ENCODE results near the gene PTPRD.

Gene PTPRD

DNA sequence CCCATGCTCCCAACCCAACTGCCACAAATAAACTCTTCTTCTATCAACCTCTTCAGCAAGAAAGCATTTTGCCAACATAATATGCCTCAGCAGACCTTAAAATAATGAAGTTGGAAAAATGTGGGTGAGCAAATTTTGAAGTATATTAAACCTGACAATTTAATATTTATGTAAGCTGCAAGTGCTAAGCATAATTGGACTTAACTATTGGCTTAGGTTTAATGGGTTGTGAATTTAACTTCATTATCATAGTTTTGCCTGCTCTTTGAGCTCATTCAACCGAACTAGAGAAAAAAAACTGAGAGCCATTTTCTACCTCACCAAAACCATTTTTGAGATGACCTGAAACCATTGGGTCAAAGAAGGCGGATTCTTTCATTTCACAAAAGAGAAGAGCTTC, 2007.7 kb downstream of the PTPRD start:
- TF ChIP-seq, protein P1, sequence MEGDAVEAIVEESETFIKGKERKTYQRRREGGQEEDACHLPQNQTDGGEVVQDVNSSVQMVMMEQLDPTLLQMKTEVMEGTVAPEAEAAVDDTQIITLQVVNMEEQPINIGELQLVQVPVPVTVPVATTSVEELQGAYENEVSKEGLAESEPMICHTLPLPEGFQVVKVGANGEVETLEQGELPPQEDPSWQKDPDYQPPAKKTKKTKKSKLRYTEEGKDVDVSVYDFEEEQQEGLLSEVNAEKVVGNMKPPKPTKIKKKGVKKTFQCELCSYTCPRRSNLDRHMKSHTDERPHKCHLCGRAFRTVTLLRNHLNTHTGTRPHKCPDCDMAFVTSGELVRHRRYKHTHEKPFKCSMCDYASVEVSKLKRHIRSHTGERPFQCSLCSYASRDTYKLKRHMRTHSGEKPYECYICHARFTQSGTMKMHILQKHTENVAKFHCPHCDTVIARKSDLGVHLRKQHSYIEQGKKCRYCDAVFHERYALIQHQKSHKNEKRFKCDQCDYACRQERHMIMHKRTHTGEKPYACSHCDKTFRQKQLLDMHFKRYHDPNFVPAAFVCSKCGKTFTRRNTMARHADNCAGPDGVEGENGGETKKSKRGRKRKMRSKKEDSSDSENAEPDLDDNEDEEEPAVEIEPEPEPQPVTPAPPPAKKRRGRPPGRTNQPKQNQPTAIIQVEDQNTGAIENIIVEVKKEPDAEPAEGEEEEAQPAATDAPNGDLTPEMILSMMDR (IDR thresholded peaks at IDR 0.05; ENCODE audit: low read depth, low read length) = no peak

DNA sequence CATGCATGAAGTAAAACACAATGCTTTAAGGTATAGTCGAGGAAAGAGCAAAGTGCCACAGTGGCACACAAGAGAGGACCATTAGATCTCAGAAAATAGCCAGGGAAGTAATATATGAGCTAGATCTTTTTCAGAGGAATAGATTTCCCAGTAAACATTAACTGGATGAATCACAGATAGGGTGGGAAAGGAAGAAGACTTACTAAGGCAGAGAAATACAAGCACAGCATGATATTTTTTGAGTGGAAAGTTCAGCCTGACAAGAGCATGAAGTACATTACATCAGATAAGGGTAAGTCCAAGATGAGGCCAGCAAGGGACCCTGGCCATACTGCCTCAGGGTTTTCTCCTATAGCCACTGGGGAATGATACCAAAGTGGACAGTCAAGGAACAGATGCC, 2008.6 kb downstream of the PTPRD start:
- no peak overlapping the region for H3K4me3 ChIP-seq (ENCODE audit: low read depth, low read length)
- TF ChIP-seq, protein P1 (IDR thresholded peaks at IDR 0.05; ENCODE audit: low read depth, low read length) = no peak

More for the DNA sequence above, 2007.7 kb downstream of the PTPRD start:
- H3K4me3 ChIP-seq (ENCODE audit: low read depth, low read length) = no peak overlapping the region

DNA sequence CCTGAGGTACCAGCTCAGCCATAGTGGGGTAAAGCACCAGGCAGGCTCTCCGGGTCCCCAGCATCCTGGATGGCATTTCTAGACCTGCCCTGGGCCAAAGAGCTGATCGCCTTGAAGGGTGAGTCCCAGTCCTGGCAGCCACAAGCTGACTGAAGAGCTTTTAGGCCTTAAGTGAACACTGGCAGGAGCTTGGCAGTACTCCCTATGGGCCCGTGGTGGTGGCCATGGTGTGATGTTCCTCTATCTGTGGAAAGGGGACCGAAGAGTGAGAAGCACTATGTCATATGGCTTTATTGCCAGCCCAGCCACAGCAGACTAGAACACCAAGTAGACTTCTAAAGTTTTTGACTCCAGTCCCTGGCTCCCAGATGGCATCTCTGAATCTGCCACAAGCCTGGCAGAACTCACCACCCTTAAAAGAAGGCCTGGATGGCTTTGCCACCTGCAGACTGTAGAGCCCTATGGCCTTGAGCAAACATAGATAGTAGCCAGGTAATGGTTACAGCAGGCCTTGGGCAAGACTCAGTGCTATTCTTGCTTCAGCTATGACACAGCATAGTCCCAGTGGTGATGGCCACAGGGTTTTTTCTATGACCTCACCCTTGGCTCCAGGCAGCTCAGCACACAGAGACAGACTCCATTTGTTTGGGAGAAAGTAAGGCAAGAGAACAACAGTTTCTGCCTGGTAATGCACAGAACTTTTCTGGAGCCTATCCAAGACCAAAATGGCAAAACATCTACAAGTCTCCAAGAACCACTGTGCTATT, 2011.7 kb downstream of the PTPRD start:
- no peak overlapping the region for H3K4me3 ChIP-seq (ENCODE audit: low read depth, low read length)
- TF ChIP-seq, protein P1 (IDR thresholded peaks at IDR 0.05; ENCODE audit: low read depth, low read length) = no peak

DNA sequence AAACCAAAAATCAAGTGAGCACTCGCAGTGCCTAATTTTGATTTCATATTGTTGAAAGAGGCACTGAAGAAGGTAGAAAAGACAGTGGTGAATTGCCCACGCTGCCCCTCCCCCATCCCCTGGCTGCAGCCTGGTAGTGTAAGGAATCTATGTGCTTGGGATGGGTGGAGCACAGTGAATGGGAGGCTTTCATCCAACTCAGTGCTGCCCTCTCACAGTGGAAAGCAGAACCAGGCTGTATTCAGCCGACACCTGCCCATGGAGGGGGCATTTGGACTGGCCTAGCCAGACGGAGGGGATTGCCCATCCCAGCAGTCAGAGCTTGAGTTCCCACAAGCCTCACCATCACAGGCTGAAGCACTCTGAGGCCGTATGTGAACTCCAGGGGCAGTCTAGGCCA, 2012.9 kb downstream of the PTPRD start:
- TF ChIP-seq, protein P1 (IDR thresholded peaks at IDR 0.05; ENCODE audit: low read depth, low read length) = no peak
- H3K4me3 ChIP-seq (ENCODE audit: low read depth, low read length) = no peak overlapping the region

DNA sequence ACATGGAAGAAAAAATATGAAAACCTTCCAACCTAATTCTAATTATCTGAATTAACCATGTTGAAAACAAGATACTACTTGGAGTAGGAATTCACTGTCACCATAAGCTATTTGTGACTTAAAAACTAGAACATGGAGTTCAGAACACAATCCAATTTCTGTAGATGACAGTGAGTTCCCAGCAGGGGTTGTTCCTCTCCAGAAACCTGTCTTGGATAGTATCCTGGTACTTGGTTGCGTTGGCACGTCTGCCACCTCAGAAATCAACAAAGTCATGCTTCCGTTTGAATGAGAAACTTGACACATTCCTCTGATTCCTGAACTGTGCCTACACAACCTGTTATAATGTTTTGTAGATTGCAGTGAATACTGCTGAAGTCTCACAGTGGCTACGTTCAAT, 2023.3 kb downstream of the PTPRD start:
- no peak overlapping the region for H3K4me3 ChIP-seq (ENCODE audit: low read depth, low read length)
- TF ChIP-seq, protein P1 (IDR thresholded peaks at IDR 0.05; ENCODE audit: low read depth, low read length) = no peak

DNA sequence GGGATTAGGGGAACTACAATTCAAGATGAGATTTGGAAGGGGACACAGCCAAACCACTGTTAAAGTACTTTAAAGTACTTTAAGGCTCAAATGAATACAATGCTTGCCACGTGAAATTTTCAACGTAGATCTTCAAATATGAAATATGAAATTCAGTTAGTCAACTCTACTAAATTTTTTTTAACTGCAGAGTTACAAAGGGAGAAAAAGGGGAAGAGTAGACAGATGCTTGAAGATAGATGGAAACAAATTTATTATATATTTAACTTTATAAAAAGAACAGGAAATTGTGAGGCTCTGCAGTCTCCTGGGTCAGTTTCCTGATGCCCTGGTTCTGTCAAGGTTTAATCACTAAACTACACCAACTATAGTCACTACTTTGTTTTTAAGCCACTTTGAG, 2027.8 kb downstream of the PTPRD start:
- TF ChIP-seq, protein P1 (IDR thresholded peaks at IDR 0.05; ENCODE audit: low read depth, low read length) = no peak
- H3K4me3 ChIP-seq (ENCODE audit: low read depth, low read length) = no peak overlapping the region

DNA sequence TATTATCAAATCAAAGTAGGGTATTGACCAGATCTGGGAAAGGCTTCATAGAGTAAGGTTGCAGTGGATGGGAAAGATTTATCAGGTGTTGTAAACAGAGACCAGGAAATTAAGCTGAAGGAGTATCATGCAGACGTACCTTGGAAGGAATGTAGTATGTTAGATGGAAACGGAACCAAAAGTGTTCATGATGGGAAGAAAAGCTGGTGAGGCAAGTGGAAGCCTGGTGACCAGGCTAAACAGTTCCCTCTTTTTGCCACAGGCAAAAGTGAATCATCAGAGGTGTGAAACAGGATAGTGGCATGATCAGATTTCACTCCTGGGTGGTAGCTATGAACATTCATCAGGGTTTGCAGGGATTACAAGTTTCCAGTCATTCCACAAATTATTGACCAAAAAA, 2033.1 kb downstream of the PTPRD start:
- TF ChIP-seq, protein P1 (IDR thresholded peaks at IDR 0.05; ENCODE audit: low read depth, low read length) = no peak
- no peak overlapping the region for H3K4me3 ChIP-seq (ENCODE audit: low read depth, low read length)
